GM18505 (cell line): Measurements from ENCODE around the gene HAVCR1.

Experiments
- ATAC-seq: cut with Tn5 transposase; IDR thresholded peaks from one replicate; pipeline ENCODE4 v1.9.1; 2021; ENCODE audit not compliant: unreplicated experiment
- POLR2A ChIP-seq: IDR thresholded peaks from 4 replicates; pipeline ENCODE4 v1.6.1; 2011; ENCODE audit warnings: borderline replicate concordance; ENCODE audit not compliant: insufficient read depth, insufficient read length; ENCODE audit errors: extremely low read depth

Gene HAVCR1

GRCh38 chr5:157059093-157059539 lies at the start of gene HAVCR1:
HAVCR1 (minus strand) TSS chr5:157059116; CDS start chr5:157057943, 1,173 bp downstream.
- ATAC-seq: no peak
- no peak for TF ChIP-seq POLR2A

DNA sequence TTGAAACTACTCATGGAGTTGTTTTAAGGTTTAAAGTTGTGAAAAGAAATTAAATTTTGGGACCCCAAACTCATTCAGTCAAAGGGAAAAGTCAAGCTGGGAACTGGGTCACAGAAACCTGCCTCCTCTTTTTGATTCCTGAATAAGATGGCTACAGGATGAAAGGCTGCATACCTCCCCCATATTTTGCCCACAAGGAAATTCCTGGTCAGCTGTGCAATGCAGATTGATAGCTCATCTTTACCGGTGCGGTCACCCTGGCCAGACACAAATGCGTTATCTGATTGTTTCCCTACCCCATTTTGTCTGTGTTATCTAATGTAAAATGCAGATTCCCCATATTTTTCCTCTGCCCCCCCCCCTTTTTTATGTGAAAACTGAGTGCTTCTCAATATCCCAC lies 48.6 kb upstream of the HAVCR1 start:
- TF ChIP-seq POLR2A: no peak
- ATAC-seq: no peak

GRCh38 chr5:157106630-157107461 lies 47.9 kb upstream of the HAVCR1 start:
- no peak for ATAC-seq
- no peak for TF ChIP-seq POLR2A

DNA sequence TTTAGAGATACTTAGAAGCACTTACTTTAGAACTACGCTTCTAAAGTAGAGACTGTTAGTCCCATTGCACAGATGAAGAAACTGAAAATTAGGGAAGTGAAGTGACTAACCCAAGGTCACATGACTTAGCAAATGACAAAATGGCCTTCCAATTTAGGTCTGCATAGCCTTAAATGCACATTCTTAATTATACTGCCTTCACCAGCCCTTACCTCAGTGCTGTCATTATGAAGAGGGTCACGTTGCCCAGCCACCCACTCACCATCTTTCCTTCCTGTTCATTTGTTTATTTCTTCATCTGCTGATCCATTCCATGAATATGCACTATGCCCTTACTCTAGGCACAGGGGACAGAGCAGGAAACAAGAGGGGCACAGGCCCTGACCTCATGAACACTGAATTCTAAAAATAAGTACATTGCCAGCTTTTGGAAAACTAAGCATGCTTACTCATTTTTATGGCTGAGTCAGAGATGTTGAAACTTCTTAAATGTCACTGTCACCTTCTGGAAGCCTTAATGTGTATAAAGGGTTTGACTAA lies 41.3 kb upstream of the HAVCR1 start:
- TF ChIP-seq POLR2A: no peak
- ATAC-seq: no peak

DNA sequence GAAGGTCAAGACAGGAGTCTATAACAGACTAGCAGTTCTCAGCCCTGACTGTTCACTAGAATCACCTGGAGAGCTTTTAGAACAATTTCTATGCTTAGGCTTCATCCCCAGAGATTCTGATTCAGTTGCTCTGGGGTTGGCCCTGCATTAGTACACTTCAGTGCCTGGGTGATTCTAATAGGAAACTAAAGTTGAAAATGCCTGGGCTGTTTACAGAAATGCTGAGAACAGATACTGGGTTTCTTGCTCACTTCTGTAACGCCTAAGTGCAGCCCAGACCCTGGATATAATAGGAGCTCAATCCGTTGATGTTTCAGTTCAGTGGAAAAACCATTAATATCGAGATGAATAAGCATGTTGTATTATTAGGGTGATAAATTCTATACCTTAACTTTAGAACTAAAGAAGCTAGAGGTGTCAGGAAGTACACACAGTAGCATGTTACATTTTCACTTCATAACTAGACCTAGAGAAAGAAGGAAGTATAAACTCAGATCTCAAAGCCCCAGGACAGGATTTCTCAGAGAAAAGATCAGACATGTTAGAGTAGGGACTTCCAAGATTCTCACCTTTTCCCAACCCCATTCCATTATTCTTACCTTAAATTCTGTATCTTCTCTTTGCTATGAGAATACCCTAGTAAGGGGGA lies 29.6 kb upstream of the HAVCR1 start:
- peak; percentile 80 for ATAC-seq
- no peak for TF ChIP-seq POLR2A

DNA sequence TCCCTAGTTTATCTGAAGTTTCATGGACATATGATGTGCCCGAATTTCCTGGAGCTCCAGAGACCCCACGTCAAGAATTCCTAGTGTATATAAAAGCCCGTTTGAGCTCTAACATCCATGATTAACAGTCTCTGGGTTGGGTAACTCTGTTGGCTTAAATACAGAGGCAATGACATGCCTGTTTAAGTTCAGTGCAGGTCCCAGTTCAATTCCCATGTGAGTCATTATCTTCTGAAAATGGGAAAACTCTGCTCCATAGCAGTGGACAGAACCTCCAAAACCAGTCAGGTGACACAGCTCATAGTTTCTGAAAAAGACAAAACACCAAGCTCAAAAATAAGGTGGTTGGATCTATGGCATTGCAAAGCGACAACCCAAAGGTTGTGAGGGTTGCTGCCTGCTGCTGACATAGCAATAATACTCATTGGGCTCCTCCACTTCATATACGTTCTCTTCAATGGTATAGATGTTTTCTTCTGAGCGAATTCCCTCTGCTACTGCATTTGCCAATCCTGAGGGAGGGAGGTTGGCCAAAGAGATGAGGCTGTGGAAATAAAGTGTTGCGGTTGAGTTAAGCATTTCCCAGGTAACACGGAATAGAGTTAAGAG lies 27.9 kb upstream of the HAVCR1 start:
- no peak for ATAC-seq
- TF ChIP-seq POLR2A: no peak

DNA sequence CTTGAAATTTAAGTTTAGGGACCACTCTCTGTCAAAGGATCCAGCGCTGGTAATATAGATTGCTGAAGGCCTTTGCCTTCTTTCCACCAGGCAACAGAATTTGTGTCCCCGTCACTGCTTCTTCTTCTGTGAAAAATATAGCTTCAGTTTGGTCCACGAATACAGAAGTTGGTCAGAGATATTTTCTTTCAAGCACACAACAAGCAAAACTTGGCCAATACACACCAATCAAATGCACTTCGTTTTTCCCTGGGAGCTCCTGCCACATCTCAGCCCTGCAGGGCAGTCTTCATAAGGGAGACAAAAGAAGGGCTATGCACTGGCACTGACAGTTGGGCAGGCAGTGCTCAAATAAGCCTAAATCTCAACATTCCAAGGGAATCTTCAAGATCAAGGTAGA lies 27.0 kb upstream of the HAVCR1 start:
- TF ChIP-seq POLR2A: no peak
- ATAC-seq: no peak

- no peak for ATAC-seq
- no peak for TF ChIP-seq POLR2A
These were observed 21.4 kb upstream of the HAVCR1 start for GRCh38 chr5:157080286-157080685.

GRCh38 chr5:157076558-157076957 lies 17.6 kb upstream of the HAVCR1 start:
- TF ChIP-seq POLR2A: no peak
- ATAC-seq: no peak

DNA sequence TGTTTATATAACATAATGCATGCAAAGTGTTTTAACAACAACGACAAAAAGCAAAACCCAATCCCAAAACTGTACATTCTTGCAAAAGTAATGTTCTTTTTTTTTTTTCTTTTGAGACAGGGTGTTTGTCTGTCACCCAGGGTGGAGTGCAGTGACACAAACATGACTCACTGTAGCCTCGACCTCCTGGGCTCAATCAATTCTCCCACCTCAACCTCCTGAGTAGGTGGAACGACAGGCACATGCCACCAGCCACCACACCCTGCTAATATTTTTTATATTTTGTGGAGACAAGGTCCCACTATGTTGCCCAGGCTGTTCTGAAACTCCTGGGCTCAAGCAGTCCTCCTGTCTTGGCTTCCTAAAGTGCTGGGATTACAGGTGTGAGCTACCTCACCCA lies 13.6 kb upstream of the HAVCR1 start:
- no peak for ATAC-seq
- TF ChIP-seq POLR2A: no peak

DNA sequence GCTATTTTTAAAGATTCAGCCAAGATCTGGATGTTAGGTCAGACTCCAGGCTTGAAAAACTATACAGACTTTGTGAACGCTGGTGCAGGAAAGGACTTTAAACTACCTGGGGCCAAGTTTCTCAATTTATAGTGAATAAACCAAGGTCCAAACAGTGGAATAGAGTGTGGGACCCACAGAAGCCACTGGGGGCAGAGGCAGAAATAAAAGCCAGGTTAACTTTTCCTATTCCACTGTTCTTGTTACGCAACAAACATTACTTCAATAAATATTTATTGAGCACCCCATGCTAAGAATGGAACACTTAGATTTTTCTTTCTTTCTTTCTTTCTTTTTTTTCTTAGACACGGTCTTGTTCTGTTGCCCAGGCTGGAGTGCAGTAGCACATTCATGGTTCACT lies 11.0 kb upstream of the HAVCR1 start:
- ATAC-seq: no peak
- no peak for TF ChIP-seq POLR2A

DNA sequence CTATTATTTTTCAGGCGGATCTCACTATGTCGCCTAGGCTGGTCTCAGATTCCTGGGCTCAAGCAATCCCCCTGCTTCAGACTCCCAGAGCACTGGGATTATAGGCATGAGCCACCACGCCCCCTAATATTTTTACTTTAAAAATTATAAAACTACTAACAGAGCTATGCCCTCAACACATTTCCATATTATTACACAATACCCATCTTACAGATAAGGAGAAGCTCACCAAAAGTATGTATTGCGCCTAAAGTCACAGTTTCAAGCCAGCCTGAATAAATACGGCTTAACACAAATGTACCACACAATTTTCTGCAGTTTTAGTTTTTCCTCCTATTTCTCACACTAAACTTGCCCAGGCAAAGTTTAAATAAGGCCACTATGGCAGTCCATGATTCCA lies 9.9 kb upstream of the HAVCR1 start:
- TF ChIP-seq POLR2A: no peak
- no peak for ATAC-seq

DNA sequence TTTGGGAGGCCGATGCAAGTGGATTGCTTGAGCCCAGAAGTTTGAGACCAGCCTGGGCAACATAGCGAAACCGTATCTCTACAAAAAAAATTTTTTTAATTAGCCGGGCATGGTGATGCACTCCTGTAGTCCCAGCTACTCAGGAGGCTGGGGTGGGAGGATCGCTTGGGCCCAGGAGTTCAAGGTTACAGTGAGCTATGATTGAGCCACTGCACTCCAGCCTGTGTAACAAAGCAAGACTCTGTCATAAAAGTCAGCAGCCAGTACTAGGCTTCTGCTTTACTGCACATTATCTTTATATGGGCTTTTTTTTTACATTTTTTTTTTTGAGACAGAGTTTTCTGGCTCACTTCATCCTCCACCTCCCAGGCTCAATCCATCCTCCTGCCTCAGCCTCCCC lies 9.4 kb upstream of the HAVCR1 start:
- TF ChIP-seq POLR2A: no peak
- no peak for ATAC-seq
